ENCODE data around the gene ADAM33.

The ADAM33 gene

DNA sequence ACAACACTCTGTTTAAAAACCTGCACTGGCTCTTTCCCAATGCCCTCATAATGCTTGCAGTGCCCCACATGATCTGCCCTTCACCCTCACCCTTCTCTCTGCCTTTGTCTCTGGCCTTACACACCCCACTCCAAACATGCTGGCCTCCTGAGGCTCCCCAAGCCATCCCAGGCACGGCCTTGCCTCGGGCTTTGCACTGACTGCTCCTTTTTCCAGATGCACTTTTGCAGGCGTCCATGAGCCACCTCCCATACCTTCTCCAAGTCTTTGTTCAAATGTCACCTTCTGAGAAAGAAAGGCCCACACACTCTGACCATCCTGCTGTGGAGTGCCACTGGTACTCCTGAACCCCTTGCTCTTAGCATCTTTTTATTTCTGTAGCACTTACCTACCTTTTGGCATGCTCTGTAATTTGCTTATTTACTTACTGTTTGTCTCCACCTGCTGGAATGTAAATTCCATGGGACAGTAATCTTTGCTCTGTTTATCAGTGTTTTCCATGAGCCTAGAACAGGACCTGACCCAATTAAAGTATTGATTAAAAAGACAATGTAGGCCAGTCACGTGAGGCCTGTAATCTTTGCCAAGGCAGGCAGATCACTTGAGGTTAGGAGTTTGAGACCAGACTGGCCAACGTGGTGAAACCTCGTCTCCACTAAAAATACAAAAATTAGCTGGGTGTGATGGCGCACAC is 49.4 kb downstream of the ADAM33 start:
- peaks cover 4% of the 10 kb centered on the region for H3K36me3 ChIP-seq
- no peaks in the 10 kb centered on the region for H3K4me1 ChIP-seq (ENCODE audit: control insufficient read depth in 1 of 2, insufficient read depth in 1 of 2, low read depth in 1 of 2, low read length in 1 of 2)
- no peak overlapping the region for H3K27ac ChIP-seq
- no peaks in the 10 kb centered on the region for H3K9me3 ChIP-seq
- H3K4me3 ChIP-seq (ENCODE audit: low read depth in 1 of 2, low read length in 1 of 2) = no peak overlapping the region
- TF ChIP-seq, protein P1, sequence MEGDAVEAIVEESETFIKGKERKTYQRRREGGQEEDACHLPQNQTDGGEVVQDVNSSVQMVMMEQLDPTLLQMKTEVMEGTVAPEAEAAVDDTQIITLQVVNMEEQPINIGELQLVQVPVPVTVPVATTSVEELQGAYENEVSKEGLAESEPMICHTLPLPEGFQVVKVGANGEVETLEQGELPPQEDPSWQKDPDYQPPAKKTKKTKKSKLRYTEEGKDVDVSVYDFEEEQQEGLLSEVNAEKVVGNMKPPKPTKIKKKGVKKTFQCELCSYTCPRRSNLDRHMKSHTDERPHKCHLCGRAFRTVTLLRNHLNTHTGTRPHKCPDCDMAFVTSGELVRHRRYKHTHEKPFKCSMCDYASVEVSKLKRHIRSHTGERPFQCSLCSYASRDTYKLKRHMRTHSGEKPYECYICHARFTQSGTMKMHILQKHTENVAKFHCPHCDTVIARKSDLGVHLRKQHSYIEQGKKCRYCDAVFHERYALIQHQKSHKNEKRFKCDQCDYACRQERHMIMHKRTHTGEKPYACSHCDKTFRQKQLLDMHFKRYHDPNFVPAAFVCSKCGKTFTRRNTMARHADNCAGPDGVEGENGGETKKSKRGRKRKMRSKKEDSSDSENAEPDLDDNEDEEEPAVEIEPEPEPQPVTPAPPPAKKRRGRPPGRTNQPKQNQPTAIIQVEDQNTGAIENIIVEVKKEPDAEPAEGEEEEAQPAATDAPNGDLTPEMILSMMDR (IDR thresholded peaks at IDR 0.05) = no peak
- H3K27me3 ChIP-seq = no peaks in the 10 kb centered on the region

DNA sequence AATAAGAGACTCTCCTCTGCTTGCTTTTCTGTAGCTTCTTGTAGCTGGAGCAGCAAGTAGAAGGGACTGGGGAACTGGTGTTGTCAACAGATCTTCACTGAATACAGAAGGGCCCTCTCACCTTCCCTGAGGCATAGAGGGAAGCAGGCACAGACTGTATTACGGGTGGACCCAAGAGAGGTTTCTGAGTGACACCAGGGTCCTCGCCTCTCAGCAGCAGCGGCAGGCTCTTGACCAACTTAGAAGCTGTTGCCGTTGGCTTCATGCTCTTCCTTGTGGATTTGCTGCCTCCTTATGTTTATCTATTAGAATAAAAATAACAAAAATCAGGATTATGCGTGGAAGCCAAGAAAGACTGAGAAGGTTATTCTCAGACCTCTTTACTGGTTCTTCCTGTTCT is 50.3 kb downstream of the ADAM33 start:
- Histone ChIP-seq H3K36me3 (peaks cover 4% of the 10 kb centered on the region), H3K27me3 (no peaks in the 10 kb centered on the region), H3K27ac (no peak overlapping the region), H3K4me3 (ENCODE audit: low read depth in 1 of 2, low read length in 1 of 2) (no peak overlapping the region), H3K9me3 (no peaks in the 10 kb centered on the region), H3K4me1 (ENCODE audit: control insufficient read depth in 1 of 2, insufficient read depth in 1 of 2, low read depth in 1 of 2, low read length in 1 of 2) (no peaks in the 10 kb centered on the region)
- TF ChIP-seq, protein P1 (IDR thresholded peaks at IDR 0.05) = no peak

DNA sequence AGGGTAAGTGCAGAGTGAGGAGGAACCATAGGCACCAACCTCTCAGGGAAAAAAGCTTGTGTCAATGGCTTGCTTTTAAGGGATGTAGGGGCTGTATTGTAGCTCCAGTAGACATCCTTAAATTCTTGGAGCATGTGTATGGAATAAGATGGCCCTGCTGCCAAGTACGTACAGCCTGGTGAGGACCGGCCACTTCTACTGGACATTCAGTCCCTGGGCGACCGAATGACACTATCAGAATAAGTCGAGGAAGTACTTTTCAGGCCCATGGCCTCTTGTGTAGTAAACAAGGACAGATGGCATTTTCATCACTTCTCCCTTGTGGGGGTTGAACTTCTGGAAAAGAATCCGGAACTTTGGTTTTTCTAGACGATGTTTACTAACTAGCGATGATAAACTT is 51.4 kb downstream of the ADAM33 start:
- TF ChIP-seq, protein P1 (IDR thresholded peaks at IDR 0.05) = no peak
- Histone ChIP-seq H3K4me1 (ENCODE audit: control insufficient read depth in 1 of 2, insufficient read depth in 1 of 2, low read depth in 1 of 2, low read length in 1 of 2) (no peaks in the 10 kb centered on the region), H3K27me3 (no peaks in the 10 kb centered on the region)

DNA sequence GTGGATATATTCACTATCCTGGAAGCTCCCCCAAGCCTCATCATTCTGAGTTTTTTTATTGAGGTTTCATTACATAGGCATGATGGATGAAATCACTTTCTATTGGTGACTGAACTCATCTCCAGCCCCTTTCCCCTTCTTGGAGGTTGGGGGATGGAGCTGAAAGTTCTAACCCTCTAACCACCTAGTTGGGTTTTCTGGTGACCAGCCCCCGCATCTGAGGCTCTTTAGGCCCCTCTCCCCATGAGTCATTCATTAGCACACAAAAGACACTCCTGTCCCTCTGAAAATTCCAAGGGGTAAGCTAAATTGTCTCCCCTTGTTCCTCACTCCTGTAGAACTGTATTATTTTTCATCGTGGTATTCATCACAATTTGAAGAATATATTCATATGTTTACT is 51.9 kb downstream of the ADAM33 start:
- H3K4me1 ChIP-seq (ENCODE audit: control insufficient read depth in 1 of 2, insufficient read depth in 1 of 2, low read depth in 1 of 2, low read length in 1 of 2) = no peaks in the 10 kb centered on the region
- H3K27me3 ChIP-seq = no peaks in the 10 kb centered on the region
- no peak overlapping the region for H3K4me3 ChIP-seq (ENCODE audit: low read depth in 1 of 2, low read length in 1 of 2)
- H3K27ac ChIP-seq = no peak overlapping the region
- TF ChIP-seq, protein P1 (IDR thresholded peaks at IDR 0.05) = no peak
- peaks cover 4% of the 10 kb centered on the region for H3K36me3 ChIP-seq
- H3K9me3 ChIP-seq = no peaks in the 10 kb centered on the region

More for the DNA sequence above, 51.4 kb downstream of the ADAM33 start:
- Histone ChIP-seq H3K36me3 (peaks cover 4% of the 10 kb centered on the region), H3K27ac (no peak overlapping the region), H3K9me3 (no peaks in the 10 kb centered on the region), H3K4me3 (ENCODE audit: low read depth in 1 of 2, low read length in 1 of 2) (no peak overlapping the region)

DNA sequence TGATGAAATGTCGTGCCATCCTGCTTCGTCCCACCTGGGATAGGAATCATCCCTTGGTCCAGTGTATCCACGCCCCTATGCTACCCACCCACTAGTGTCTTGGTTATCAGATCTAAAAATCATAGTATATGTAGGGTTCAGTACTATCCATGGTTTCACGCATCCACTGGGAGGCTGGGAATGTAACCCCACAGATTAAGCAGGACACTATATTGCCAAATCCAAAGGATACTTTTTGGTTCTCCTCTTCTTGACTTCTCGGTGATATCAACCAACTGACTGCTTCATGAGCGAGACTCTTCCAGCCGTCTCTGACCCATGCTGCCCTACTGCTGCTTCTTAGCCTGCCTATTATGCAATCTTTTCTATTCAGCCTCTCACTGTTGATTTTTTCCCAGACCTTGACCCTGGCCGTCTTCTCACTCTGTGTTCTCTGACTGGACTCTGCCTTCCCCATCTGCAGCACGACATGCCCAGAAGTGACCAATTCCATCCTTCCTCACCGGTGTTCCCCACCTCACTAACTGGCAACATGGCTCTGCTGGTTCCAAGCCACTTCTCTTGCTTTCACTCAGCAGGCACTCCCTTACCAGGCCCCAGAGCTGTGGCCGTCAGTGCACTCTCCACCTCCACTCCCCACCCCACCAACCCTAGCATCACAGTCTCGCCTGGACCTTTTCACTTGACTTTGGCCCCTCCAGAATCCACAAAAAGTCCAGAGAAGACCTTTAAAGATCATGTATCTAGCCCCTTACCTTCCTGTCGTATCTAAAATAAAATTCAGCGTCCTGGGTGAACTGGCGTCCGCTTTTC is 53.1 kb downstream of the ADAM33 start:
- TF ChIP-seq, protein P1 (IDR thresholded peaks at IDR 0.05) = no peak
- no peak overlapping the region for H3K4me3 ChIP-seq (ENCODE audit: low read depth in 1 of 2, low read length in 1 of 2)
- no peaks in the 10 kb centered on the region for H3K27me3 ChIP-seq
- no peak overlapping the region for H3K27ac ChIP-seq
- H3K9me3 ChIP-seq = no peaks in the 10 kb centered on the region
- H3K36me3 ChIP-seq = peaks cover 4% of the 10 kb centered on the region
- no peaks in the 10 kb centered on the region for H3K4me1 ChIP-seq (ENCODE audit: control insufficient read depth in 1 of 2, insufficient read depth in 1 of 2, low read depth in 1 of 2, low read length in 1 of 2)
